K562 (cell line): Measurements from ENCODE around the gene PPP1R14B. TPM values are rescaled to one million over a fixed set of nuclear protein-coding genes. Genes with fewer than 3 reads are reported as not detected.

Experiments
- BRD4 ChIP-seq: fragments of 200-600 bp; sonication (generic); IDR thresholded peaks from 2 replicates; pipeline ENCODE4 v1.6.1; 2017; ENCODE audit warnings: inconsistent platforms
- CHD7 ChIP-seq: fragments of 200-600 bp; sonication (generic); IDR thresholded peaks from one replicate; pipeline ENCODE4 v1.6.1; 2012; ENCODE audit warnings: mild to moderate bottlenecking, low read depth, low read length, inconsistent platforms
- NR0B1 ChIP-seq: fragments of 450-650 bp; IDR thresholded peaks from one replicate; pipeline ENCODE4 v1.6.1; 2018; ENCODE audit warnings: mild to moderate bottlenecking, moderate library complexity; ENCODE audit not compliant: partially characterized antibody
- RREB1 ChIP-seq: fragments of 250-450 bp; sonication (Bioruptor Pico); IDR thresholded peaks from 2 replicates; pipeline ENCODE4 v1.4.0; 2020
- TAF9B ChIP-seq: fragments of 450-650 bp; IDR thresholded peaks from 2 replicates; pipeline ENCODE4 v1.6.1; 2018; ENCODE audit warnings: mild to moderate bottlenecking; ENCODE audit not compliant: partially characterized antibody
- polyA plus RNA-seq, 8 experiments: library from polyadenylated mRNA; depleted of rRNA in 4 of 8; stranded (reverse) in 5 of 8; unstranded in 3 of 8; fragments of >200 nt; fragmentation: Nextera tagmentation in 2 of 8; fragmentation: Illumina TruSeq in 1 of 8; extraction: Ambion mirVana in 2 of 8; extraction: Trizol in 1 of 8; gene quantifications; 2 replicates each; pipeline versions ENCODE4 v1.2.1 to v1.2.3, GENCODE V29; 2011 to 2014; ENCODE audit warnings: inconsistent platforms in 1 of 8, missing spikeins in 1 of 8
- total RNA-seq, 7 experiments: library from RNA; depleted of rRNA in 6 of 7; stranded (reverse); fragments of >200 nt in 6 of 7; fragmentation: Illumina TruSeq in 2 of 7; extraction: Trizol in 2 of 7; gene quantifications; 2 replicates each; pipeline versions ENCODE4 v1.2.1 to v1.2.3, GENCODE V29; 2011 to 2021; ENCODE audit warnings: low replicate concordance in 1 of 7

The PPP1R14B gene
- total and polyA plus RNA-seq, 9 of the 15 experiments (the other 6 are each of a cell fraction or from before 2014, with no cell fraction given): 7.7 to 566 (median 212) TPM

DNA sequence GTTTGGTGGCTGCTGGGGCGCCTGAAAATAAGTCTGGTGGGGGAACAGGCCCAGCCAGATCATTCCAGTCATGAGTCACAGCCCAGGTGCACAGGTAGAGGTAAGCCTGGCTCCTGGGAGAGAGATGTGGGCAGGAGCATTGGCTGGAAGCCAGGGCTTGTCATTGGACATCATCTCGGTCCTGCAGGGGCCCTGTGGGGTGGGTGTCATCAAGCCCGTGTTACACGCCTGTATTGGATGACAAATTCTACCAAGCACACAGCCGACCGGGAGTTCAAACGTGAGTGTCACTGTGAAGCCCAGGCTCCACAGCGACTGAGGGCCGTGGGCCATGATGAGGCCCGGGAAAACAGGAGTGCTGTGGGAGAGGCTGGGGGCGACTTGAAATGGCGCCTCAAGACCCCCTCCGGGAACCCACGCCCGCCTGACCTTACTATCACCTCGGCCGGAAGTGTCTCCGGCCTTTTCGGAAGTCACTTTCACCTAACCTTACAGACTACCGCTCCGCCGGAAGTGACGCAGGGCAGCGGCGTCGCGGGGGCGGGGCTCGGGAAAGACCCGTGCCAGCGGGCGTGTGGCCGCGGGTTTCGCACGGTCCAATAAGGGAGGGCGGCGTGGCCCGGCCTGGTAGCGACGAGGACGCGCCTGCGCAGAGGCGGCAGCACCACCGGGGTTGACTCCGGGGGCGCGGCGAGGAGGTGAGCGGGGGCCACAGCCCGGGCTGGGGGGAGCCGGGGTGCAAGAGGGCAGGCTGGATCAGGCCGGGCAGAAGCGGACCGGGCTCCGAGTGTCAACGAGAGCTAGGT, 6.1 kb downstream of the PPP1R14B start, which contains the start of gene FKBP2 (continued):
- TF ChIP-seq CHD7: no peak
- no peak for TF ChIP-seq NR0B1
- no peak for TF ChIP-seq TAF9B
- TF ChIP-seq BRD4: peak; percentile 67; the same call in 1 of the 2 replicates
- TF ChIP-seq RREB1 (CRISPR knock-in tag): peak; percentile 70; the same call in 1 of the 2 replicates
